Brain microvascular endothelial cell (primary cell): ENCODE results near the gene ARMC12.

ENCODE experiments used
- DNase-seq: peaks from one replicate; pipeline ENCODE4 v3.0.0-alpha.2; 2020
- H3K27ac ChIP-seq: fragments of 250-450 bp; sonication (Bioruptor Pico); 2 replicates; pipeline ENCODE4 v1.5.1; 2020; ENCODE audit warnings: mild to moderate bottlenecking, moderate library complexity
- H3K27me3 ChIP-seq: fragments of 250-450 bp; sonication (Bioruptor Pico); replicated peaks from 2 replicates; pipeline ENCODE4 v1.5.1; 2020; ENCODE audit warnings: mild to moderate bottlenecking
- H3K36me3 ChIP-seq: fragments of 250-450 bp; sonication (Bioruptor Pico); replicated peaks from 2 replicates; pipeline ENCODE4 v1.5.1; 2020; ENCODE audit warnings: mild to moderate bottlenecking
- H3K4me3 ChIP-seq: 2 replicates; pipeline ENCODE4 v1.5.1; 2011; ENCODE audit warnings: low read depth, mild to moderate bottlenecking, control low read depth, low read length, moderate library complexity
- CTCF ChIP-seq: IDR thresholded peaks from 2 replicates; pipeline ENCODE4 v1.5.1; 2011; ENCODE audit warnings: low read depth, mild to moderate bottlenecking, moderate library complexity, low read length, control low read depth, inconsistent platforms; ENCODE audit errors: missing control alignments
- in situ Hi-C: cut with HindIII; loops from 2 replicates; pipeline ENCODE4 v1.10.0; 2017; ENCODE audit warnings: low sequenced_read_pairs, low pct_ligation_motif_present

ARMC12 gene

GRCh38 chr6:35769211-35769610 lies 32.4 kb downstream of the ARMC12 start:
- Histone ChIP-seq H3K36me3 (no peaks in the 10 kb centered on the region), H3K4me3 (no peak overlapping the region), H3K27me3 (peaks cover 9% of the 10 kb centered on the region), H3K27ac (no peak overlapping the region)
- in situ Hi-C loops: no loop called here
- TF ChIP-seq CTCF: no peak
- no peak for DNase-seq

GRCh38 chr6:35771343-35771627 lies 34.5 kb downstream of the ARMC12 start:
- TF ChIP-seq CTCF: no peak
- H3K27me3 ChIP-seq: peaks cover 6% of the 10 kb centered on the region
- H3K27ac ChIP-seq: no peak overlapping the region
- no peak for DNase-seq
- no peaks in the 10 kb centered on the region for H3K36me3 ChIP-seq
- in situ Hi-C loops: no loop called here
- H3K4me3 ChIP-seq: no peak overlapping the region

- DNase-seq: no peak
- Histone ChIP-seq H3K36me3 (no peaks in the 10 kb centered on the region), H3K27ac (no peak overlapping the region), H3K4me3 (no peak overlapping the region), H3K27me3 (peaks cover 8% of the 10 kb centered on the region)
- no peak for TF ChIP-seq CTCF
- in situ Hi-C loops: no loop called here
Measured at GRCh38 chr6:35774116-35774794, 37.4 kb downstream of the ARMC12 start.

GRCh38 chr6:35775031-35775430 lies 38.2 kb downstream of the ARMC12 start:
- no peak overlapping the region for H3K27ac ChIP-seq
- H3K27me3 ChIP-seq: peaks cover 8% of the 10 kb centered on the region
- TF ChIP-seq CTCF: no peak
- H3K36me3 ChIP-seq: no peaks in the 10 kb centered on the region
- H3K4me3 ChIP-seq: no peak overlapping the region
- in situ Hi-C loops: no loop called here
- DNase-seq: no peak

- no peak for DNase-seq
- peak within 1 kb of the TSS; percentile 43 for H3K4me3 ChIP-seq
- H3K36me3 ChIP-seq: no peaks in the 10 kb centered on the region
- H3K27me3 ChIP-seq: peaks cover 8% of the 10 kb centered on the region
- TF ChIP-seq CTCF: peak; percentile 4
- no peak within 1 kb of the TSS for H3K27ac ChIP-seq
- in situ Hi-C loops: no loop called here
Measured at GRCh38 chr6:35776364-35777215, 39.8 kb downstream of the ARMC12 start, which contains the start of gene CLPSL2. CLPSL2 (plus strand) TSS chr6:35776598; CDS start chr6:35776619, 21 bp downstream.
